Fibroblast of villous mesenchyme (primary cell): ENCODE measurements around the gene ERP27. TPM values are rescaled to one million over a fixed set of nuclear protein-coding genes. Genes with fewer than 3 reads are reported as not detected.

ENCODE experiments used
- DNase-seq: peaks from one replicate; pipeline ENCODE4 v3.0.0-alpha.2; 2010; ENCODE audit warnings: low read depth
- H3K4me3 ChIP-seq: 2 replicates; pipeline ENCODE4 v1.5.1; 2011; ENCODE audit warnings: low read depth, mild to moderate bottlenecking, low read length
- CTCF ChIP-seq: IDR thresholded peaks from 2 replicates; pipeline ENCODE4 v1.5.1; 2012; ENCODE audit warnings: low read depth, mild to moderate bottlenecking, low read length; ENCODE audit not compliant: insufficient read depth
- total RNA-seq: library from RNA; depleted of rRNA; stranded (reverse); fragments of >200 nt; gene quantifications from 2 replicates; pipeline ENCODE4 v1.2.3, GENCODE V29; 2012

ERP27 gene
- total RNA-seq, 1 donor: not detected

GRCh38 chr12:14876833-14877232 lies 61.5 kb downstream of the ERP27 start:
- DNase-seq: no peak
- no peak overlapping the region for H3K4me3 ChIP-seq
- no peak for TF ChIP-seq CTCF

GRCh38 chr12:14874882-14875281 lies 63.5 kb downstream of the ERP27 start:
- no peak for DNase-seq
- TF ChIP-seq CTCF: no peak
- no peak overlapping the region for H3K4me3 ChIP-seq

GRCh38 chr12:14873440-14874185 lies 64.7 kb downstream of the ERP27 start:
- no peak for TF ChIP-seq CTCF
- no peak for DNase-seq
- H3K4me3 ChIP-seq: no peak overlapping the region

GRCh38 chr12:14871886-14872285 lies 66.5 kb downstream of the ERP27 start:
- TF ChIP-seq CTCF: no peak
- no peak overlapping the region for H3K4me3 ChIP-seq
- no peak for DNase-seq

GRCh38 chr12:14871247-14871646 lies 67.1 kb downstream of the ERP27 start:
- no peak overlapping the region for H3K4me3 ChIP-seq
- DNase-seq: no peak
- no peak for TF ChIP-seq CTCF

GRCh38 chr12:14868916-14869506 lies 69.3 kb downstream of the ERP27 start:
- no peak for TF ChIP-seq CTCF
- no peak overlapping the region for H3K4me3 ChIP-seq
- no peak for DNase-seq

Other genes with a start within 250 kb of the ERP27 start
- not detected in 2 replicates for gene GUCY2C, start 241.9 kb downstream of the ERP27 start, total RNA-seq
- 11.0 and 15.5 TPM in 2 replicates for gene WBP11, start 135.1 kb downstream of the ERP27 start, total RNA-seq
- gene C12orf60, start 134.9 kb downstream of the ERP27 start, total RNA-seq: 0.32 and 0.86 TPM in 2 replicates
- gene SMCO3, start 124.4 kb downstream of the ERP27 start, total RNA-seq: under 0.01 and 0.32 TPM in 2 replicates
- gene ART4, start 95.0 kb downstream of the ERP27 start, total RNA-seq: under 0.01 TPM in 2 replicates
- gene MGP, start 52.7 kb downstream of the ERP27 start, total RNA-seq: 3.5 and 10.6 TPM in 2 replicates
- 17.3 and 30.6 TPM in 2 replicates for gene ARHGDIB, start 23.1 kb upstream of the ERP27 start, total RNA-seq
- not detected in 2 replicates for gene PDE6H, start 34.5 kb upstream of the ERP27 start, total RNA-seq